HG03575 (cell line): Measurements from ENCODE around the gene MEDAG.

Source experiments
- ATAC-seq: cut with Tn5 transposase; IDR thresholded peaks from one replicate; pipeline ENCODE4 v1.9.1; 2021; ENCODE audit not compliant: unreplicated experiment, insufficient number of reproducible peaks, low FRiP score; ENCODE audit errors: extremely low read depth

MEDAG gene

DNA sequence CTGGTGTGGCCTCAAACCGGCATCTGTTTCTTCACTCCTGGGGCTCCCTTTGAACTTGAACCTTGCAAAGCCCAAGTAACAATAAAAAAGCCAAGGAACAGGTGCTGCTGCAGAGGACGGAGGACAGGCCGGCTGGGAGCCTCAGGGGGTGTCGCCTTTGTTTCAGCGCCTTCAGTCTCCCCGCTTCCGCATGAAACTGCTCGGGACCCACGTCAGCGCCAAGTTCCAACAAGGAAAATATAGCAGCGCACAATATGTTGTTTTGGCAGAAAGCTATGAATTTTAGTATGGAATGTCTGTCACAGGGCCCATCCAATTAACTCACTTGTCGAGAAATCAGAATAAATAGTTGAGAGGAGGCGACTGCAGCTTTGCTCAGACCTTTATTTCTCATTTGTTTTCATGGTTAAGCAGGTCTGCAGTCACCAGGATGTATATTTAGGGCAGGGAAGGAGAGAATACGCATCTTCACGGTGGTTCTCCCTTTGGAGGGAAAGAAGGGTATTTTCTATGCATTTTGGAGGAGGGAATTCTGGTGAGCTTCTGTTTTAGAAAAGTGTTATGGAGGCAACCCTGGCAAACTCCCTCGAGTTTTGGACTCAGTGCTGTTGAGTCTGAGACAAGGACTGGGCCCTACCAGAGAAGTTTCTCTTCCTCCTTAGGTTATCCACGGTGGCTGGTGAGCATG lies 34.3 kb upstream of the MEDAG start:
- no peak for ATAC-seq

- ATAC-seq: no peak
Measured at GRCh38 chr13:30872276-30872594, 33.8 kb upstream of the MEDAG start.

GRCh38 chr13:30872685-30873461 lies 33.2 kb upstream of the MEDAG start:
- ATAC-seq: no peak

DNA sequence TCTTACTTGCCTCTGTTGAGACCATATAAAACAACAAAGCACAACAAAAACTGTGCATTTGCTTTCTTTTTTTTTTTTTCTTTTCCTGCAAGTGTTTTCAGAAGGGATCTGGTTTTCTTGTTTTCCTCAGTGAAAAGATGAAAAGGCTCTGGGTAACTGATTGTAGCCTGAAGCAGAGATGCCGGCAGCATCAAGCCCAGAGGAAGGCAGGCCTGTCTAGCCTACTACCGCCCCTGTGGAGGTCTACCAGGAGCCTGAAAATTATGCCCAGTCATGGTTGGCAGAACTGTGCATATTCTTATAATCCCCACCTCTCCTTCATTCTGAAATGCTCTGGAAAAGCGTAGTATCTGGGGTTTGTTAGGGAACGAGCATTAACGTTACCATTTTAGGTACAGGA lies 32.6 kb upstream of the MEDAG start:
- ATAC-seq: no peak

DNA sequence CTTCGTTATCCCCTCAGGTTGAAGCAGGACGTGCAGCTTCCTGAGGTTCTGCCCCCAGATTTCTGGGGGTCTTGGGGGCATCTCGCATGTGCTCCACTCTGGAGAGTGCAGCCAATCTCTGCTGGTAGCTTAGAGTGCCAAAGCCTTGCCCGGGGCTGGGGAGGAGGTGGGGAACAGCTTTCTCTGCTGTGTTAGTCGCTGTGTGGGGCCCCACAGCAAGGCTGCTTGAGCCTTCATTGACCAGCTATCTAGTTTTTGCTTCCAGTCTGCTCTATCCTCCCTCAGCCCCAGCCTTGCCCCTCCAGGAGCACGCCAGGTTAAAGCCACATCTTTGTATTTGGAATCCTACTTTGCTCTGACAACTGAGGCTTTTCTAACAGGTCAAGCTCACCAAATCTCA lies 32.0 kb upstream of the MEDAG start:
- no peak for ATAC-seq

DNA sequence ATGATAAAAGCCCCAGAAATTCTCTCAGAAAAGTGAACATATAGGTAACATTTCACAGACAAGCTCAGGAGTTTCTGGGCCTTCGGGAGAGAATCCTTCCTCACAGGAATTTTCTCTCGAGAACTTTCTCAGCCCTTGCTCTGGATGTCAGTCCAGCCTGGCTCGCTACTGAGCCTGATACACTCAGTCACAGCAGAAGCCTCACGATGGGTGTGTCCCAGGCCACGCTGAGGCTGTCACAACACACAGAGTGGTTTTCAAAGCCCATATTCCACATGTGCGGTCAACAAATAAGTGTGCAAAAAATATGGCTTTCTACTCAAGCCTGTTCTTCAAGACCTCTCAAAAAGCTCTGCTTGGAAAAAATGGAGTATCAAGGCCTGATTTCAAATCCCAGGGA lies 31.5 kb upstream of the MEDAG start:
- ATAC-seq: no peak

GRCh38 chr13:30877335-30877734 lies 28.7 kb upstream of the MEDAG start:
- no peak for ATAC-seq

DNA sequence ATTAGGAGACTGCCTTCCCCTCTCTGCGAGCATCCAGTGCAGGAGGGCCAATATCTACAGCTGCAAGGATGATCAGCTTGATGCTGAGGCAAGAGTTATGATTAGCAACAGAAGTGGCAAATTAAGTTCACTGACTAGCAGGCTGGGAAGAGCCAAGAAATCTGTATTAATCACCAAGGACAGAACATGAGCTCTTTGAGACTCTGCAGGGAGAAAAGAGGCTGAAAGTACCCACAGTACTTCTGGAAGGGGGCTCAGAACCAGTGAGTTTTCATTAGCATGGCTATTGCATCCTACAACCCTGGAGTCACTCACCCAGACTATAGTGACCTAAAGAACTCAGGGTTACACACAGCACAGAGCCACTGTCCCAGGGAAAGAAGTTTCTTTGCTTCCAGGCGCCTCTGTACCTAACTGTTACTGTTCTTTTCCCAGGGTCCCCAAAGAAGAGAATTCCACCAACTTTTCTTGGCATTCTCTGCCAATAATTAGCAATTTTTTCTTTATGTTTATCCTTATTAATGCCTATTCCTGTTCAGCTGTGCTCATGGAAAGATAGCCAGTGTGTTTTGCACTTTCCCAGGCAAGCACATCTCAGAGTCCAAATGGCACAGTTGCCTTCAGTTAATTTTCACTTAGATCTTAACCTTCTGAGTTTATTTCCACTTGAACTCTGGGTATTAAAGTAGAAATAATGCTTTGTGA lies 25.8 kb upstream of the MEDAG start:
- ATAC-seq: no peak

GRCh38 chr13:30880856-30881155 lies 25.3 kb upstream of the MEDAG start:
- no peak for ATAC-seq

DNA sequence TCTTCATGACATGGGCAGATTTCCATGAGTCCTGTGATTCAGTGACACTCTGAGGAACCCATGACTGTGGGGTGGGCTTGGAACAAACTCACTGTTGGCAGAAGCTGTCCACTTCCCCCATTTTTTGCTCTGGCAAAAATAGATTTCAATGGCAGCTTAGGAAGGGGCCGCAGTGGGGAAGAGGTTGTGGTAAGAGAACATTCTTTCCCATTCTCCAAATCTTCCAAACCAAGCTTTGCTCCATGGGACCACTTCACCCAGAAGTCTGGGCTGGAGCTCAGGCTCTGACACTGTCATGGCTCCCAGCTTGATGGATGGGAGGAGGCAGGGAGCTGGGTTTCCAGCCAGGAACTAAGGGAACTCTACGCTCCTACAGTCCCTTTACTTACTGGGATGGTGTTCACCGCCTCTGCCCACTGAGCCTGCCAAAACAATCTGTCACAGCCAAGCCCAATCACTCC lies 24.9 kb upstream of the MEDAG start:
- no peak for ATAC-seq

DNA sequence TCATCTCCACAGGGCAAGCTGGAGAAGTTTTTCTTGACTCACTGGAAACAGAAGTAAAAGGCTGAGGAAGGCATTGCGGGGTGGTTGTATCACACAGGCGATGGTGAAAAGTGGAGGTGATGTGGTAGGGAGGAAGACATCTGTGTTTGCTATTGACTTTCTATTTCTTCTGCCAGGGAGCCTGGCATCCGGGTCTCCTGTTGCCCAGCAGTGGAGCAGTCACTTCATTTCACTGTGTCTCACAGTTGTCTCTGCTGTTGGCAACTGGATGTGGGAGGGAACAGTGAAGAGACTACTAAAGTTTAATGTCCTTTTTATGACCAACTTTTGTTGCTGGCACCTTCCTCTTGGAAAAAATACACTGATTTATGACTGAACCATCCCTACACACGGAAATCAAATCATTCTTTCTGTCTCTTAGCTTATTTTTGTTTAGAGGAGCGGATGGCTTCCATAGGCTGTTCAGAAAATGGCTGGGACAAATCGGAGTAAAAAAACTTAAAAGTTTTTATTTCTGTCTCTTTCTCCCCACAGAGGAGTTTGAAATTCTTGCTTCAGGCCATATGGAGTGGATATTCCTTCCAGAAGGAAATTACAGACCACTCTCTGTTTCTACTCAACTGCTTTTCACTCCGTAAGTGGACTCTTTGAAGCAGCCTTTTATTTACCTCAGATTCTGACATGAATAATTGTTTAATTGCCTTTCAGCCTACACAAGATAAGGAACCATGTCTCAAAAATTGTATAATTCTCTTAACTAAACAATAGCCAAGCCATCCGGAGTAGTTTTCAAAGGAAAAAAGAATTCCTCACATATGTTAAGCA lies 23.8 kb upstream of the MEDAG start:
- no peak for ATAC-seq

DNA sequence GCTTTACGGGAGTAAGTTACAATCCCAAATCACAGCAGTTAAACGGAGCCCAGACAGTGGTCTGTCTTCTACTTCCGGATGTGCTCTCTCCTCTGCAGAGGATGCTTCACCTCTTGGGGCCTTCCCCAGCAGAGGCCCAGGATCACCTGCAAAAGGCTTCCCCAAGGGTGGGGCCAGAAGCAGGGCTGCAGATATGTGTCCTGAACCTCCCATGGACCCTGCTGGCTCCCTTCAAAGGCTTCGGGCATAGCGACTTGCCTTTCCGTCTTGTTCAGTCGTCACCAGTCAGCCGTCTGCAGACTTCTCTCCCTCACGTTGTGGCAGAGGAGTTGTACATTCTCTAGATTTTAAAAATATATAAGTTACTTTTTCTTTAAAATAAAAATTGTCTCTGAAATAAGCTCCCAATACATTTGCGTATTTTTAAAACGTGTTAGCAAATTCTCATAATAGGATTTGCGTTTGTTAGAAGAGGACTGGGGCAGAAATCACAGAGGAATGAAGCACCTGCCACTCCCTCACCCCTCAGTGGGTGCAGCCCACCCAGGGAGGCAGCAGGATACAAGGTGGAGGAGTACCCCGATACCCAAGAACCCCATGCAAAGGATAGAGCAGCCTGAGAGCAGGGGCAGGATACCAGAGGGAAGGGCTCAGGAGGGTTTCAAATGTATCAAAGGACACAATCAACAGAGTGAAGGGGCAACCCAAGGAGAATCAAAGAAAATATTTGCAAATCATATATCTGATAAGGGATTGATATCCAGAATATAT lies 22.9 kb upstream of the MEDAG start:
- no peak for ATAC-seq

- ATAC-seq: no peak
Measured at GRCh38 chr13:30884543-30884942, 21.5 kb upstream of the MEDAG start.

GRCh38 chr13:30889196-30889690 lies 16.8 kb upstream of the MEDAG start:
- ATAC-seq: no peak

GRCh38 chr13:30892966-30893365 lies 13.1 kb upstream of the MEDAG start:
- no peak for ATAC-seq

- ATAC-seq: no peak
Measured at GRCh38 chr13:30895773-30896172, 10.3 kb upstream of the MEDAG start.

- no peak for ATAC-seq
Measured at GRCh38 chr13:30898070-30898469, 8.0 kb upstream of the MEDAG start.

GRCh38 chr13:30898678-30899241 lies 7.3 kb upstream of the MEDAG start:
- ATAC-seq: no peak
